Measurements from ENCODE around the gene OTUD5.

The OTUD5 gene

GRCh38 chrX:48972220-48973164 is 15.1 kb upstream of the OTUD5 start:
- DNase-seq (ENCODE audit: low spot score), result peak; percentile 54
- TF ChIP-seq CTCF (IDR thresholded peaks at IDR 0.05; ENCODE audit: extremely low read depth, missing control alignments), result peak; percentile 32

- DNase-seq (ENCODE audit: low spot score), result no peak
- no peak for TF ChIP-seq CTCF (IDR thresholded peaks at IDR 0.05; ENCODE audit: extremely low read depth, missing control alignments)
These were observed 14.1 kb upstream of the OTUD5 start, which contains the start of gene KCND1 for GRCh38 chrX:48971249-48972219. Gene KCND1, minus strand, starts transcription at chrX:48971844. Its CDS starts 1,573 bp downstream, at chrX:48970271.

- DNase-seq (ENCODE audit: low spot score), result no peak
- no peak for TF ChIP-seq CTCF (IDR thresholded peaks at IDR 0.05; ENCODE audit: extremely low read depth, missing control alignments)
These were observed 12.1 kb upstream of the OTUD5 start for GRCh38 chrX:48969471-48969870.

GRCh38 chrX:48968377-48968776 is 11.0 kb upstream of the OTUD5 start:
- no peak for TF ChIP-seq CTCF (IDR thresholded peaks at IDR 0.05; ENCODE audit: extremely low read depth, missing control alignments)
- DNase-seq (ENCODE audit: low spot score), result no peak

GRCh38 chrX:48966796-48967579 is 9.6 kb upstream of the OTUD5 start:
- no peak for TF ChIP-seq CTCF (IDR thresholded peaks at IDR 0.05; ENCODE audit: extremely low read depth, missing control alignments)
- DNase-seq (ENCODE audit: low spot score), result no peak

GRCh38 chrX:48965959-48966358 is 8.6 kb upstream of the OTUD5 start:
- TF ChIP-seq CTCF (IDR thresholded peaks at IDR 0.05; ENCODE audit: extremely low read depth, missing control alignments), result no peak
- DNase-seq (ENCODE audit: low spot score), result no peak

Data from GM20000 (cell line).